ENCODE measurements around the gene RCOR3. TPM values are rescaled to one million over a fixed set of nuclear protein-coding genes. Genes with fewer than 3 reads are reported as not detected.
"Not testable (repeated sequence)": the region's sequence is repeated elsewhere in the genome, so short reads cannot be mapped to it uniquely, and the experiment has no call there.

RCOR3 gene
- total and polyA plus RNA-seq, 4 donors, result 12.5 to 70.7 (median 40.9) TPM

DNA sequence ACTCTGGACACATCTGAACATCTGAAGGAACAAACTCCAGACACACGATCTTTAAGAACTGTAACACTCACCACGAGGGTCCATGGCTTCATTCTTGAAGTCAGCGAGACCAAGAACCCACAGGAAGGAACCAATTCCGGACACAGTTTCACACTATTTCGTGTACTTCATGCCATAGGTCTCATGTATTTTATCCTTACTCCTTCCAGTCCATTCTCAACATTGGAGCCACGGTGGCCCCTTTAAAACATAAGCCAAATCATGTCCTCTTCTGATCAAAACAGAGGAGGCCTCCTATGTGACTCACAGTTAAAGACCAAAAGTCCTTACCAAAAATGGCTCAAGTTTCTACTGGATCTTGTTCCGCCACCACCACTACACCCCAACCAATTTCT is 29.8 kb upstream of the RCOR3 start:
- DNase-seq, result no peak
- Histone ChIP-seq H3K27ac (ENCODE audit: low read depth in 1 of 2, low read length in 2 of 2) (no peak overlapping the region), H3K27me3 (ENCODE audit: control insufficient read depth in 1 of 2, insufficient read depth in 2 of 2, low read length in 1 of 2) (no peaks in the 10 kb centered on the region), H3K9me3 (ENCODE audit: control insufficient read depth, low read length) (no peaks in the 10 kb centered on the region), H3K4me1 (ENCODE audit: control insufficient read depth in 1 of 2, insufficient read depth in 2 of 2, low read length in 2 of 2) (no peaks in the 10 kb centered on the region), H3K36me3 (ENCODE audit: control insufficient read depth in 1 of 2, insufficient read depth in 2 of 2, low read length in 1 of 2) (no peaks in the 10 kb centered on the region), H3K4me3 (ENCODE audit: low read length in 2 of 2) (no peak overlapping the region)
- no peak for ATAC-seq (ENCODE audit: low FRiP score)
- WGBS, 2 donors, result 83 to 84% methylated on average over 7 of the region's 7 CpGs
- intact Hi-C loops (cut with DNase I), result no loop called here

DNA sequence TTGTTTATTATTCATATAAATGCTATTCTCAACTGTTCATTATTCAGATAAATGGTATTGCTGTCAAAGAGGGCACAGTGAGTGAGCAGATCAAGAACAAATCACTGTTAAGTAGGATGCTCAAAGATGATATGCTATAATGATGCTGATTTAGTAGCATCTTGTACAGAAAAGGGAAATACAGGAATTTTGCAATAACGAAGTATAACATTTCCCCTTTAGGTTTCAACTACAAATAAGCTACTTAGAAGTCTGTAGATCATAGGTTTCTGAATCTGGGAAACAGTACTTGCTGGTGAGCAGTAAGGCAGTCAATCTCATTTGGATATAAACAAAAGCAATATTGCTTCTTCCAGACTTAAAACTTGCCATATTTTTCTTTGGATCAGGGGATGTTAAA is 27.3 kb upstream of the RCOR3 start:
- no peak overlapping the region for H3K27ac ChIP-seq (ENCODE audit: low read depth in 1 of 2, low read length in 2 of 2)
- 63 to 69% methylated on average over 1 of the region's 1 CpG for WGBS, 2 donors
- DNase-seq (no peak), ATAC-seq (ENCODE audit: low FRiP score) (no peak)
- intact Hi-C loops (cut with DNase I), result no loop called here
- H3K27me3 ChIP-seq (ENCODE audit: control insufficient read depth in 1 of 2, insufficient read depth in 2 of 2, low read length in 1 of 2), result no peaks in the 10 kb centered on the region
- H3K9me3 ChIP-seq (ENCODE audit: control insufficient read depth, low read length), result no peaks in the 10 kb centered on the region
- no peaks in the 10 kb centered on the region for H3K4me1 ChIP-seq (ENCODE audit: control insufficient read depth in 1 of 2, insufficient read depth in 2 of 2, low read length in 2 of 2)
- no peaks in the 10 kb centered on the region for H3K36me3 ChIP-seq (ENCODE audit: control insufficient read depth in 1 of 2, insufficient read depth in 2 of 2, low read length in 1 of 2)
- no peak overlapping the region for H3K4me3 ChIP-seq (ENCODE audit: low read length in 2 of 2)

DNA sequence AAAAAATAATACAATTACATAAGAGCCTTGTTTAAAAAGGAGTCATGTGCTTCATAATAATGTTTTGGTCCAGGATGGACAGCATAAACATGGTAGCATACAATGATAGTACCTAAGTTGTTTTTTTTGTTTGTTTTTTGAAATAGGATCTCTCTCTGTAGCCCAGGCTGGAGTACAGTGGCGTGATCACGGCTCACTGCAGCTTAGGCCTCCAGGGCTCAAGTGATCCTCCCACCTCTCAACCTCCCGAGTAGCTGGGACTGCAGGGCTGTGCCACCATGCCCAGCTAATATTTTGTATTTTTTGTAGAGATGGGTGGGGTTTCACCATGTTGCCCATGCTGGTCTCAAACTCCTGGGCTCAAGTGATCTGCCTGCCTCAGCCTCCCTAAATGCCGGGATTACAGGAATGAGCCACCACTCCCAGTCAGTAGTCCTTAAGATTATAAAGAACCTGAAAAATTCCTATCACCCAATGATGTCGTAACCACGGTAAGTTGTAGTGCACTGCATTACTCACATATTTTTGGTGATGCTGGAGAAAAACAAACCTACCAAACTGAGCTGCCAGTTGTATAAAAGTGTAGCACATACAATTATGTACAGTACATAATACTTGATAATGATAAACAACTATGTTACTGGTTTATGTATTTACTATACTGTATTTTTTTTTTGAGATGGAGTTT is 22.4 kb upstream of the RCOR3 start:
- DNase-seq (no peak), ATAC-seq (ENCODE audit: low FRiP score) (no peak)
- H3K36me3 ChIP-seq (ENCODE audit: control insufficient read depth in 1 of 2, insufficient read depth in 2 of 2, low read length in 1 of 2), result no peaks in the 10 kb centered on the region
- no peak overlapping the region for H3K4me3 ChIP-seq (ENCODE audit: low read length in 2 of 2)
- H3K9me3 ChIP-seq (ENCODE audit: control insufficient read depth, low read length), result peaks cover 2% of the 10 kb centered on the region
- no peaks in the 10 kb centered on the region for H3K27me3 ChIP-seq (ENCODE audit: control insufficient read depth in 1 of 2, insufficient read depth in 2 of 2, low read length in 1 of 2)
- intact Hi-C loops (cut with DNase I), result no loop called here
- no peaks in the 10 kb centered on the region for H3K4me1 ChIP-seq (ENCODE audit: control insufficient read depth in 1 of 2, insufficient read depth in 2 of 2, low read length in 2 of 2)
- no peak overlapping the region for H3K27ac ChIP-seq (ENCODE audit: low read depth in 1 of 2, low read length in 2 of 2)
- 70 to 78% methylated on average over 6 of the region's 6 CpGs for WGBS, 2 donors

DNA sequence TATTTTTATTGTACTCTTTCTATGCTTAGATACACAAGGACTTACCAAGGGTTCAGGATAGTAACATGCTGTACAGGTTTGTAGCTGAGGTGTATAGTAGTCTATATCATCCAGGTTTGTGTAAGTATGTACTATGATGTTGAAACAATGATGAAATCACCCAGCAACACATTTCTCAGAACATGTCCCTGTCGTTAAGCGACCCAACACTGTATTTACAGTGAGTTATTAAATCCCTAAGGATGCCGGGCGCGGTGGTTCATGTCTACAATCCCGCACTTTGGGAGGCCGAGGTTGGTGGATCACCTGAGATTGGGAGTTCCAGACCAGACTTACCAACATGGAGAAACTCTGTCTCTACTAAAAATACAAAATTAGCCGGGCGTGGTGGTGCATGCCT is 21.6 kb upstream of the RCOR3 start:
- intact Hi-C loops (cut with DNase I), result no loop called here
- ATAC-seq (ENCODE audit: low FRiP score) (no peak), DNase-seq (no peak)
- Histone ChIP-seq H3K27ac (ENCODE audit: low read depth in 1 of 2, low read length in 2 of 2) (no peak overlapping the region), H3K4me3 (ENCODE audit: low read length in 2 of 2) (no peak overlapping the region), H3K27me3 (ENCODE audit: control insufficient read depth in 1 of 2, insufficient read depth in 2 of 2, low read length in 1 of 2) (no peaks in the 10 kb centered on the region), H3K36me3 (ENCODE audit: control insufficient read depth in 1 of 2, insufficient read depth in 2 of 2, low read length in 1 of 2) (no peaks in the 10 kb centered on the region), H3K4me1 (ENCODE audit: control insufficient read depth in 1 of 2, insufficient read depth in 2 of 2, low read length in 2 of 2) (no peaks in the 10 kb centered on the region), H3K9me3 (ENCODE audit: control insufficient read depth, low read length) (peaks cover 2% of the 10 kb centered on the region)
- WGBS, 2 donors, result 93 to 95% methylated on average over 9 of the region's 9 CpGs

DNA sequence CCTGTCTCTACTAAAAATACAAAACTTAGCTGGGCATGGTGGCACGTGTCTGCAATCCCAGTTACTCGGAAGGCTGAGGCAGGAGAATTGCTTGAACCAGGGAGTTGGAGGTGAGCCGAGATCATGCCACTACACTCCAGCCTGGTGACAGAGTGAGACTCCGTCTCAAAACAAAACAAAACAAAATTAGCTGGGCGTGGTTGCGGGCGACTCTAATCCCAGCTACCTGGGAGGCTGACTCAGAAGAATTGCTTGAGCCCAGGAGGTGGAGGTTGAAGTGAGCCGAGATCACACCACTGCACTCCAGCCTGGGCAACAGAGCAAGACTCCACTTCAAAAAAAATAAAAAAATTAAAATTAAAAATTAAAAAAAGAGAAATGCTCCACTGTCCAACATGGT is 18.6 kb upstream of the RCOR3 start:
- H3K9me3 ChIP-seq (ENCODE audit: control insufficient read depth, low read length); ATAC-seq (ENCODE audit: low FRiP score); H3K27ac ChIP-seq (ENCODE audit: low read depth in 1 of 2, low read length in 2 of 2); H3K4me3 ChIP-seq (ENCODE audit: low read length in 2 of 2); H3K4me1 ChIP-seq (ENCODE audit: control insufficient read depth in 1 of 2, insufficient read depth in 2 of 2, low read length in 2 of 2); intact Hi-C loops (cut with DNase I); H3K36me3 ChIP-seq (ENCODE audit: control insufficient read depth in 1 of 2, insufficient read depth in 2 of 2, low read length in 1 of 2); DNase-seq; H3K27me3 ChIP-seq (ENCODE audit: control insufficient read depth in 1 of 2, insufficient read depth in 2 of 2, low read length in 1 of 2): not testable (repeated sequence)
- 92% methylated on average over 8 of the region's 8 CpGs for WGBS, 2 donors

DNA sequence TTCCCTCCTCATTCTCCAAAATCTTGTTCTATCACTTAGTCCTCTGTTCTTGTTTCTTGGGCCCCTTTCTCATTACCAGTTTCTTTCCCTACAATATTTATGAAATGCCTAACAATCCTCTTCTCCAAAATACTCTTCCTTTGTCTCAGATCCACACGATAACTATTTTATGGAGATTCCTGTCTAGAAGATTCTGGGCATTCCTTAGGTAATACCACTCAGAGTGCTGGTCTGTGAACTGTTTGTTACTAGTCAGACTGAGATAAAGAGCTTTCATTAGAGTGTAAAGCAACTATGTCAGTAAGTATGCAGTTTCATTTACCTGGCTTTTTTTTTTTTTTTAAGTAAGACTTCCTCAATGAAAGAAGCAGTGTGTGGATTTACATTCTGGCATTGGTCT is 18.1 kb upstream of the RCOR3 start:
- no peaks in the 10 kb centered on the region for H3K4me1 ChIP-seq (ENCODE audit: control insufficient read depth in 1 of 2, insufficient read depth in 2 of 2, low read length in 2 of 2)
- H3K36me3 ChIP-seq (ENCODE audit: control insufficient read depth in 1 of 2, insufficient read depth in 2 of 2, low read length in 1 of 2), result no peaks in the 10 kb centered on the region
- intact Hi-C loops (cut with DNase I), result no loop called here
- H3K27me3 ChIP-seq (ENCODE audit: control insufficient read depth in 1 of 2, insufficient read depth in 2 of 2, low read length in 1 of 2), result no peaks in the 10 kb centered on the region
- ATAC-seq (ENCODE audit: low FRiP score) (no peak), DNase-seq (no peak)
- no peak overlapping the region for H3K4me3 ChIP-seq (ENCODE audit: low read length in 2 of 2)
- H3K27ac ChIP-seq (ENCODE audit: low read depth in 1 of 2, low read length in 2 of 2), result no peak overlapping the region
- 93 to 97% methylated on average over 1 of the region's 1 CpG for WGBS, 2 donors
- H3K9me3 ChIP-seq (ENCODE audit: control insufficient read depth, low read length), result peaks cover 2% of the 10 kb centered on the region

DNA sequence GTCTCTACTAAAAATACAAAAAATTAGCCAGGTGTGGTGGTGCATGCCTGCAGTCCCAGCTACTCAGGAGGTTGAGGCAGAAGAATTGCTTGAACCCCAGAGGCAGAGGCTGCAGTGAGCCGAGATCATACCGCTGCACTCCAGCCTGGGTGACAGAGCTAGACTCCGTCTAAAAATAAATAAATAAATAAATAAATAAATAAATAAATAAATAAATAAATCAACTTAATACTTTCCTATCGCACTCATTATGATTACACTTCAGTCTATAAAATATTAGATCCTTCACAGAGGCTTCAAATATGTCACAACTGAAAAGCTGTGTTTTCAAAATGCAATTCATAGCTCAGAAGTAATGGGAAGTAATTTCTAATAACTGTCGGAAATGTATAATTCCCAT is 15.5 kb upstream of the RCOR3 start:
- H3K27ac ChIP-seq (ENCODE audit: low read depth in 1 of 2, low read length in 2 of 2); H3K36me3 ChIP-seq (ENCODE audit: control insufficient read depth in 1 of 2, insufficient read depth in 2 of 2, low read length in 1 of 2); ATAC-seq (ENCODE audit: low FRiP score); H3K4me3 ChIP-seq (ENCODE audit: low read length in 2 of 2); H3K9me3 ChIP-seq (ENCODE audit: control insufficient read depth, low read length); DNase-seq; H3K4me1 ChIP-seq (ENCODE audit: control insufficient read depth in 1 of 2, insufficient read depth in 2 of 2, low read length in 2 of 2); H3K27me3 ChIP-seq (ENCODE audit: control insufficient read depth in 1 of 2, insufficient read depth in 2 of 2, low read length in 1 of 2); intact Hi-C loops (cut with DNase I): not testable (repeated sequence)
- WGBS, 2 donors, result 93 to 95% methylated on average over 5 of the region's 5 CpGs

DNA sequence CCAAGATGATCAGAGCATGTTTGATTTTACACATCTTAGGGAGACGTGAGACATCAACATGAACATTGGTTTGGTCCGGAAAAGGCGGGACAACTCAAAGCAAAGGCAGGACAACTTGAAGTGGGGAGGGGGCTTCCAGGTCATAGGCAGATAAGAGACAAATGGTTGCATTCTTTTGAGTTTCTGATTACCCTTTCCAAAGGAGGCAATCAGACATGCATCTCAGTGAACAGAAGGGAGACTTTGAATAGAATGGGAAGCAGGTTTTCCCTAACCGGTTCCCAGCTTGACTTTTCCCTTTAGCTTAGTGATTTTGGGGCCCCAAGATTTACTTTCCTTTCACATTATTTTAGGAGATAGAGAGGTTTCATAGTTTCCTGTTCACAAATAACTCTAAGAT is 12.6 kb upstream of the RCOR3 start:
- H3K27me3 ChIP-seq (ENCODE audit: control insufficient read depth in 1 of 2, insufficient read depth in 2 of 2, low read length in 1 of 2); ATAC-seq (ENCODE audit: low FRiP score); H3K27ac ChIP-seq (ENCODE audit: low read depth in 1 of 2, low read length in 2 of 2); H3K9me3 ChIP-seq (ENCODE audit: control insufficient read depth, low read length); intact Hi-C loops (cut with DNase I); DNase-seq; H3K36me3 ChIP-seq (ENCODE audit: control insufficient read depth in 1 of 2, insufficient read depth in 2 of 2, low read length in 1 of 2); H3K4me1 ChIP-seq (ENCODE audit: control insufficient read depth in 1 of 2, insufficient read depth in 2 of 2, low read length in 2 of 2); H3K4me3 ChIP-seq (ENCODE audit: low read length in 2 of 2): not testable (repeated sequence)
- WGBS, 2 donors, result 73 to 74% methylated on average over 4 of the region's 4 CpGs

DNA sequence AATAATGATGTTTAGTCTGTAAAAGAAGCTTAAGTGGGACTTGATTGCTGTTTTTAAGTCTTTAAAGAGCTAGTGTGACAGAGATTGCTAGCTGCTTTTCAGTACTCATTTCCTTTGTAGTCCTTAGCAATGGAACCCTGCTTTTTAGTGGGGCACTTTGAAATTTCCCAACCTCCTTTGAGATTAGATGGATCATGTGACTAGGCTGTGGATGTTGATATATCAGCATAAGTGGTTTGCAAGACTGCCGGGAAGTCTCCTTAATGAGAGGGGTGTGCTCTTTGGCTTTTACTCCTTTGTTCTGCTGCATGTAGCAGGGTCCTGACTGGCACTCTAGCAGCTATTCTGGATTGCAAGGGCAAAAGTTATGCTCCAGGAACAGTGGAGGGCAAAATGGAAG is 11.2 kb upstream of the RCOR3 start:
- 0% methylated on average over 1 of the region's 1 CpG for WGBS, 2 donors
- H3K36me3 ChIP-seq (ENCODE audit: control insufficient read depth in 1 of 2, insufficient read depth in 2 of 2, low read length in 1 of 2), result no peaks in the 10 kb centered on the region
- no peaks in the 10 kb centered on the region for H3K4me1 ChIP-seq (ENCODE audit: control insufficient read depth in 1 of 2, insufficient read depth in 2 of 2, low read length in 2 of 2)
- H3K9me3 ChIP-seq (ENCODE audit: control insufficient read depth, low read length), result no peaks in the 10 kb centered on the region
- intact Hi-C loops (cut with DNase I), result no loop called here
- ATAC-seq (ENCODE audit: low FRiP score) (no peak), DNase-seq (no peak)
- H3K27me3 ChIP-seq (ENCODE audit: control insufficient read depth in 1 of 2, insufficient read depth in 2 of 2, low read length in 1 of 2), result no peaks in the 10 kb centered on the region
- H3K27ac ChIP-seq (ENCODE audit: low read depth in 1 of 2, low read length in 2 of 2), result no peak overlapping the region
- H3K4me3 ChIP-seq (ENCODE audit: low read length in 2 of 2), result no peak overlapping the region
